ENCODE results near the gene DRD5.

Gene DRD5

GRCh38 chr4:9816285-9816684, 34.9 kb downstream of the DRD5 start:
- DNase-seq (ENCODE audit: low spot score): no peak

- no peak for DNase-seq (ENCODE audit: low spot score)
Measured at GRCh38 chr4:9820343-9820742, 38.9 kb downstream of the DRD5 start.

GRCh38 chr4:9825049-9825448, 43.6 kb downstream of the DRD5 start:
- DNase-seq (ENCODE audit: low spot score): no peak

- no peak for DNase-seq (ENCODE audit: low spot score)
Measured at GRCh38 chr4:9826551-9826950, 45.1 kb downstream of the DRD5 start.

GRCh38 chr4:9832640-9833039, 51.2 kb downstream of the DRD5 start:
- DNase-seq (ENCODE audit: low spot score): no peak

- DNase-seq (ENCODE audit: low spot score): no peak
Measured at GRCh38 chr4:9833421-9833820, 52.0 kb downstream of the DRD5 start.

Data from AG08395 (cell line).